Activated CD4-positive, CD25-positive, alpha-beta regulatory T cell (primary cell): ENCODE measurements around the gene MPV17L2.

ENCODE experiments used
- DNase-seq, 4 experiments: peaks; one replicate each; lab custom pipeline; 2025; lab: John Stamatoyannopoulos, UW

The MPV17L2 gene

GRCh38 chr19:18160971-18161635, 31.9 kb upstream of the MPV17L2 start:
- peak; percentile 58 to 74 (median 70) for DNase-seq

DNA sequence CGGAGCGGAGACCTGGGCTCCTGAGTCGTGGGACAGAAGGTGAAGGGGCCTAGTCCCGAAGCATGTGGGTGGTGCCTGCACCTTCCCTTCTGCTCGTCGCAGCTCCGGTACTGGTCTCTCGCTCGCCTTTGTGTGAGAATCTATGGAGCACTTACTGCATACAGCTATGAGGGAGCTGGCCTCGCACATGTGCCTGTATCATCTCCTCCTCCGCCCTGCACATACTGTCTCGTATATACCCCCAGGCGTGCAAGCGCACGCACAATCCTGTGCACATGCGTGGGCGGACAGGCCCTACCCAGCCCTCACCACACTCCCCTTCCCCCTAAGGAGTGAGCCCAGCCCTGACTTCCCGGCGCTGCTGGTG, 31.4 kb upstream of the MPV17L2 start:
- no peak for DNase-seq

DNA sequence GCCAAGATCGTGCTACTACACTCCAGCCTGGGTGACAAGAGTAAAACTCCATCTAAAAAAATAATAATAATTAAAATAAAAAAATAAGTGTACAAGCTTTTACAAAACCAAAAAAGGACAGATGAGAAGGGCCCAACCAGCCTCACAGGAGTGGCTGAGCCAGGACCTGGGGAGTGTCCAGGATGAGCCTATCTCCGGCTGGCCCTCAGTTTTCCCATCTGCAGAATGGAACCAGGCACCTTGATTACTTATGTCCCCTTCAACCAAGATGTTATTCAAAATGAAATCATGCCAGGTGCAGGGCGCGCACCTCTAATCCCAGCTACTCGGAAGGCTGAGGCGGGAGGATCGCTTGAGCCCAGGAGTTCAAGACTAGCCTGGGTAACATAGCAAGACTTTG, 28.9 kb upstream of the MPV17L2 start:
- DNase-seq = no peak

DNA sequence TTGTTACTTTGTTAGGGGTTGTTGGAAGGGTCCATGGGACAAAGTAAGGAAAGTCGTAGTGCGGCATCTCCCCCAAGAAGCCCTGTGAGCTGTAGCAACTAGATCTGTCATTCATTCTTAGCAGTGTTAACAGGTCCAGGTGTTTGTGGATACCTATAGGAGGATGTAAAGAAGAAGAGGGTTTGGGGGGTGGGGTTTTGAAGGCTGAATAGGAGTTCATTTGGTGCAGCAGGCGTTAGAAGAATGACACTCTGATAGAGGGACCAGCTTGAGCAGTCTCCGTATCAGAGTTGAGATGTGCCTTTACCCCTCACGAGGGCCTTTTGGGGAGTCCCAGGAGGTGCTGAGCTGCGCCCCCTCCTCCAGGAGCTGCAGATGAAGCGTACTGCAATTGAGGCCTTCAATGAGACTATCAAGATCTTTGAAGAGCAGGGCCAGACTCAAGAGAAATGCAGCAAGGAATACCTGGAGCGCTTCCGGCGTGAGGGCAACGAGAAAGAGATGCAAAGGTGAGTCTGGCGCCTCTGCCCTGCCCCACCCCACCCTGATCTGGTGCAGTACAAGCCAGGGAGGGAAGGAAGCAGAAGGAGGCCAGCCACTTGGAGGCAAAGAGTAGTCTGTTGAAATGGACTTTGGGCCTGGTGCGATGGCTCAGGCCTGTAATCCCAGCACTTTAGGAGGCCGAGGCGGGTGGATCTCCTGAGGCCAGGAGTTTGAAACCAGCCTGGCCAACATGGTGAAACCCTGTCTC, 27.0 kb upstream of the MPV17L2 start:
- DNase-seq = no peak

DNA sequence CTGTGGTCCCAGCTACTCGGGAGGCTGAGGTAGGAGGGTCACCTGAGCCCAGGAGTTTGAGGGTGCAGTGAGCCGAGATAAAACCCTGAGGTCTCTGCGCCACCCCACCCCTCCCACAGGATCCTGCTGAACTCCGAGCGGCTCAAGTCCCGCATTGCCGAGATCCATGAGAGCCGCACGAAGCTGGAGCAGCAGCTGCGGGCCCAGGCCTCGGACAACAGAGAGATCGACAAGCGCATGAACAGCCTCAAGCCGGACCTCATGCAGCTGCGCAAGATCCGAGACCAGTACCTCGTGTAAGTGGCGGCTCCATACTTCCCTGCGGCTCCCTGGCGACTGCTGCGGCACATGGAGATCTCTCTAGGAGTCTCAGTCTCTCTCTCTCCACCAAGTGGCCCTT, 26.0 kb upstream of the MPV17L2 start:
- DNase-seq = no peak

- DNase-seq = peak in 3 of 4 experiments; percentile 27 to 32 (median 28)
Measured at GRCh38 chr19:18167975-18168645, 24.9 kb upstream of the MPV17L2 start.

- no peak for DNase-seq
Measured at GRCh38 chr19:18168673-18169381, 24.2 kb upstream of the MPV17L2 start.

DNA sequence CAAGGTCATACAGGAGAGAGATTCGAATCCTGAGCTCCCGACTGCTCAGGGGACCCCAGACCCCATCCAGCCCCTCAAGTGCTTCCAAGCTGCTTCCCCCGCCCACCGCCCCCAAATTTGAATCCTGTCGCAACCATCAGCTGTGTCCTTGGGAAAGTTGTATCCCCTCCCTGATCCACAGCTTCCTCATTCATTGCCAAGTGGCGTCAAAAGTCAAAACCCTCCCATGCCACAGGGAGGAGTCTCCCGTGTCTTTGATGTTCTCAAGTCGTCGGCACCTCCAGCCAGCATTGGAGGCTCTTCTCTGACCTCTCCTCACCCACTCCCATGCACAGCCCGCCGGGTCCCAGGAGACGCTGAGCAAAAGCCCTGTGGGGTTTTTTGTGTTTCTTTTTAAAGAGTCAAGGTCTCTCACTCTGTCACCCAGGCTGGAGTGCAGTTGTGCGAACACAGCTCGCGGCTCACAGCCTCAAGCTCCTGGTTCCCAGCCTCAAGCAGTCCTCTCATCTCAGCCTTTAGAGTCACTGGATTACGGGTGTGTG, 22.2 kb upstream of the MPV17L2 start:
- no peak for DNase-seq

GRCh38 chr19:18171605-18172327, 21.3 kb upstream of the MPV17L2 start:
- no peak for DNase-seq

GRCh38 chr19:18172331-18173053, 20.5 kb upstream of the MPV17L2 start:
- DNase-seq = no peak

DNA sequence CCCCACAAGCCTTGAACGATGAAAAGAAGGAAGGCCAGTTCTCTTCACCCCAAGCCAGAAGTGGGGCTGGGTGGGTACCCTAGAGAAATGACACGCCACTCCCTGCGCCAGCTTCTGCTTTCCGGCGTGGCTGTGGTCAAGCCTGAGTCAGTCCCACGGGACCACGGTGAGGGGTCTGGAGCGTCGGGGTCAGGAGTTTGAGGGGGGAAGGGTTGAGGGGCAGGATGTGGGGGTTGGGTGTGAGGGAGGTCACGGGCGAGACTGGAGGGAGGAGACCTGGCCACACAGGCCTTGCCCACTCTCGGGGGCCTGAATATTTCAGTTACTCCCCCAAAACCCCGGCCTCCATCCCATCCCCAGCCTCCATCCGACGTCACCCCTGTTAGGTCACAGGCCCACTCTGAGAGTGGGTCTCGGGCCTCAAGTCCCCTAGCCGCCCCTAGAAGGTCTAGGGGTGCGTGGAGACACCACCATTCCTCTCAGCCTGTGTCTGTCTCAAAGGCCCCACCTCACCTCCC, 19.9 kb upstream of the MPV17L2 start:
- no peak for DNase-seq

DNA sequence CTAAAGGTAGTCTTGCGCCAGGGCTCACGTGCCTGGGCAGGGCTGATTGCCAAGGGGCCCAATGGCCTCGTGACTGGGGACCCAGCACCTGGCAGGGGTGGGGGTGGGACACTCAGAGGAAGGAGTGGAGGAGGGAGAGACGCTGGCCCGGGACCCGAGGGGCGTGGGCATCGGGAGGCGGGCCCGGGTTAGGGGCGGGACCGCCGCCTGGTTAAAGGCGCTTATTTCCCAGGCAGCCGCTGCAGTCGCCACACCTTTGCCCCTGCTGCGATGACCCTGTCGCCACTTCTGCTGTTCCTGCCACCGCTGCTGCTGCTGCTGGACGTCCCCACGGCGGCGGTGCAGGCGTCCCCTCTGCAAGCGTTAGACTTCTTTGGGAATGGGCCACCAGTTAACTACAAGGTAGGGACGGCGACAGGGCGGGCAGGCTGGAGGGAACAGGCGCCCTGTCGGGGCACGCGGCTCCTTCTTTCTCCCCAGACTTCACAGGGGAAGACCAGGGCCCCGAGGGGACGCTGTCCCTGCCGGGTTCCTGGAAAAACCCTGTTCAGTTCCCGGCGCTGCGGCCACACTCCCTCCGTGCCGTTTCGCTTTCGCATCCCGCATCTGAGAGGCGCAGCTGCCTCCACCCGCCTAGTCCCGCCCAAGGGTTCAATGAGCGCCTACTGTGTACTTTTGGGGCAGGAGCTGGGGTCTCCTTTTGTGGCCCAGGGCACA, 19.3 kb upstream of the MPV17L2 start, which contains the start of gene IFI30:
IFI30 (plus strand) TSS at position 242 of the 717 bp plus-strand sequence; CDS start at position 271, 29 bp downstream.
- DNase-seq = peak in 3 of 4 experiments; percentile 32 to 41 (median 39)

GRCh38 chr19:18174983-18175382, 18.0 kb upstream of the MPV17L2 start:
- DNase-seq = no peak

GRCh38 chr19:18176367-18177310, 16.4 kb upstream of the MPV17L2 start:
- no peak for DNase-seq

DNA sequence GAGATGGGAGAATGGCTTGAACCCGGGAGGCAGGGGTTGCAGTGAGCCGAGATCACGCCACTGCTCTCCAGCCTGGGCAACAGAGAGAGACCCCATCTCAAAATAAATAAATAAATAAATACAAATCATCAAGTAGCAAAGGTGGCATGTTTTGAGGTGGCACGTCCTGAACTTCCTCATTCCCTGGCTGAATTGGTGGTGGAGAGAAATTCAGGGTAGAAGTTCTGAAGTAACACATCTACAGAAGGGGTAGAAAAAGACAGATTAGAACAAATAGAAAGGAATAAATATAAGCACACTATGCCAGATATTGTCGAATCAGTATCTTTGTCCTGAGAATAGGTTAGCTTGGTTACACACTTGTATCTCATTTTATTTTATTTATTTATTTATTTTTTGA, 13.1 kb upstream of the MPV17L2 start:
- no peak for DNase-seq

DNA sequence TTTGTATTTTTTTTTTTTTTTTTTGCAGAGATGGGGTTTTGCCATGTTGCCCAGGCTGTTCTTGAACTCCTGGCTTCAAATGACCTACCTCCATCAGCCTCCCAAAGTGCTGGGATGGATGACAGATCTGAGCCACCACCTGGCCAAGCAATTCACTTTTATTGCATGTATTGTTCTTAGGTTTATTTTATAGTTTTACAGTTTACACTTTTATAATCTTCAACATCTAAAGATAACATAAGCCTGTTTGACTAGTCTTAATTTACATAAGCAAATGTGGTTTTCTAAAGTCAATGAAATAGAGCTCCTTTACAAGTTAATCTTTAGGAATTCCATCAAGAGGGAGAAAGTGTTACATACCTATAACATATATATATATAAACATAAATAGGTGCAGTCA, 9.5 kb upstream of the MPV17L2 start:
- DNase-seq = no peak

DNA sequence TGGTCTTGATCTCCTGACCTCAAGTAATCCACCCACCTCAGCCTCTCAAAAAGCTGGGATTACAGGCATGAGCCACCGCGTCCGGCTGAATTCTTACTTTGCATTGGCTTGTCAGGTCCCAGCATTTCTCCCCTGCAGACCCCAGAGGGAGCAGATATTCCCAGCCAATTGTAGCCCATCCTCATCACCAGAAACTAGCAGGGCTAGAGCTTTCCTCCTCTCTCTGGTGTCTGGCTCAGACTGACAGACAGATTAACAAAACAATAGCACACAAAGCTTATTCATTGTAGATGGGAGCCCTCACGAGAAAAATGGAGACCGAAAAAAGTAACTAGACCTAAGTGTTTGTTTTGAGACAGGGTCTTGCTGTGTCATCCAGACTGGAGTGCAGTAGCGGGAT, 7.5 kb upstream of the MPV17L2 start:
- no peak for DNase-seq

GRCh38 chr19:18190278-18190677, 2.7 kb upstream of the MPV17L2 start:
- DNase-seq = no peak

DNA sequence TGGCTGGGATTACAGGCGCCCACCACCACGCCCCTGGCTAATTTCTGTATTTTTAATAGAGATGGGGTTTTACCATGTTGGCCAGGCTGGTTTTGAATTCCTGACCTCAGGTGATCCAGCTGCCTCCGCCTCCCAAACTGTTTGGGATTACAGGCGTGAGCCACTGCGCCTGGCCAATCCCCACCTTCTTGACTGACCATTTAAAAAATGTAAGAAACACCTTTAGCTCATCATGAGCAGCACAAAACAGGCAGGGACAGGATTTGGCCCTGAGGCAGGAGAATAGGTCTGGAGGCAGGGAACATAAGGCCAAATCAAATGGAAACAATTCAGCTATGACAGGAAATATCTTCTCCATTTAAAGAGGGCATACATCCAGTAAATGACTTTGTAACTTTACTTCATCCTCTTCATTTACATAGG, 1.4 kb upstream of the MPV17L2 start:
- DNase-seq = no peak
